Body of pancreas (tissue), 4 donors: ENCODE data around the gene MAP1B.

Experiments
- POLR2A ChIP-seq, 3 donors: fragments of 450-650 bp; IDR thresholded peaks; one replicate each; pipeline ENCODE4 v1.6.1; 2016; ENCODE audit warnings: antibody characterized with exemption in 3 of 3, mild to moderate bottlenecking in 2 of 3
- TF ChIP-seq, protein P1 (sequence below), 7 experiments: fragments of 450-650 bp in 4 of 7; fragments of 200-600 bp in 3 of 7; sonication (generic) in 3 of 7; IDR thresholded peaks; one replicate each; pipeline ENCODE4 v1.5.1; 2016 to 2019; ENCODE audit warnings: antibody characterized with exemption in 7 of 7

DNA sequence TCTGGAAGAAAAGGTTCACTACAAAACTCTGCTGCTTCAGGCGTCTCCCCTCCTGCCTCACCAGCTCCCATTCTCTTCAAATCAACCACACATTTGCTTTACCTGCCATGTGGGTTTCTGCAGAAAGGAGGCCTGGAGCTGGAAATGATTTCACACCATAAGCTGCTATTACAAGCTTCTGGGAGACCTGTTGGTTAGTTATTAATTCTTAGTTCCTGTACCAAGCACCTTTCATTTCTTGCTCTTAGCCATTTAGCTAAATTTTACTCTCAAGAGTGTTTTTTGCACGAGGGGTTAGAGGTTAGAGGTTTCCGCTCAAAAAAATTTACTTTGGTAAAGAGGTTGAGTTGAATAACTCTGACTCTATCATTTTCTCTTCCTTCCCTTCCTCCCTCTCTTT lies 70.3 kb downstream of the MAP1B start:
- TF ChIP-seq, protein P1, sequence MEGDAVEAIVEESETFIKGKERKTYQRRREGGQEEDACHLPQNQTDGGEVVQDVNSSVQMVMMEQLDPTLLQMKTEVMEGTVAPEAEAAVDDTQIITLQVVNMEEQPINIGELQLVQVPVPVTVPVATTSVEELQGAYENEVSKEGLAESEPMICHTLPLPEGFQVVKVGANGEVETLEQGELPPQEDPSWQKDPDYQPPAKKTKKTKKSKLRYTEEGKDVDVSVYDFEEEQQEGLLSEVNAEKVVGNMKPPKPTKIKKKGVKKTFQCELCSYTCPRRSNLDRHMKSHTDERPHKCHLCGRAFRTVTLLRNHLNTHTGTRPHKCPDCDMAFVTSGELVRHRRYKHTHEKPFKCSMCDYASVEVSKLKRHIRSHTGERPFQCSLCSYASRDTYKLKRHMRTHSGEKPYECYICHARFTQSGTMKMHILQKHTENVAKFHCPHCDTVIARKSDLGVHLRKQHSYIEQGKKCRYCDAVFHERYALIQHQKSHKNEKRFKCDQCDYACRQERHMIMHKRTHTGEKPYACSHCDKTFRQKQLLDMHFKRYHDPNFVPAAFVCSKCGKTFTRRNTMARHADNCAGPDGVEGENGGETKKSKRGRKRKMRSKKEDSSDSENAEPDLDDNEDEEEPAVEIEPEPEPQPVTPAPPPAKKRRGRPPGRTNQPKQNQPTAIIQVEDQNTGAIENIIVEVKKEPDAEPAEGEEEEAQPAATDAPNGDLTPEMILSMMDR (IDR thresholded peaks at IDR 0.05), result no peak
- TF ChIP-seq POLR2A (IDR thresholded peaks at IDR 0.05), result no peak
